ENCODE results near the gene EPHA3.

EPHA3 gene

DNA sequence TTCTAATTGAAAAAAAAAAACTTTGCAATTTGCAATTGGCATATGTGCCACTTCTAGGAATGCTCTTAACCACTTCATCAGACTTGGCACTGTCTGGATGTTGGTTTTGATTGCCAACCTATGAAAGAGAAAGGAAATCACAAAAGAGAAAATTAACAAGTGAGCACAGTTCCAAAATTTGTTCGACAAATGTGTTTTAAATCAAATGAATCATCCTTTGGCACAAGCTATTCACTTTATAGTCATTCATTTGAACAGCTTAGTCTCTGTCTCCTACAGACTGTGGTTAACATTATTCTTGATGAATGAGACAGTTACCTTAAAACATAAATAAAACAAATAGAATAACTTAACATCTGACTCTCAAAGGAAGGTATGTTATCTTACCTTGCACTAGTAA, 265.0 kb downstream of the EPHA3 start:
- no peak for DNase-seq

DNA sequence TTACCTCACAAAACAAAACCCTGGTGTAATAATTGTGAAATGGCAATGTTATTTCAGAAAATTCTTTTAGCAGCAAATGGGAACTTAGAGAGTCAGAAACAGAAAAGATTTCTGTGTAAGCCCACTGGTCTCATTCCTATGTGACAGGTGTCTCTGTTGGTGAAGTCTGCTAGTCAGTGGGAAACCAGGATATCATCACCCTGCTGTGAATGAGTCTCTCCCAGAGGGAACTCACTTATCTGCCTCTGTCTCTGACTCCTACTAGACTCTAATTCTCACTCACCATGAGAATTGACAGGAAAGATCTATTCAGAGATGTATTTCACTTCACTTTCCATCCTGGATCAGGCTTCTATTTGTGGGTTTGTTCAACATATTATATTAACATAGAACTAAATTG, 266.0 kb downstream of the EPHA3 start:
- no peak for DNase-seq

DNA sequence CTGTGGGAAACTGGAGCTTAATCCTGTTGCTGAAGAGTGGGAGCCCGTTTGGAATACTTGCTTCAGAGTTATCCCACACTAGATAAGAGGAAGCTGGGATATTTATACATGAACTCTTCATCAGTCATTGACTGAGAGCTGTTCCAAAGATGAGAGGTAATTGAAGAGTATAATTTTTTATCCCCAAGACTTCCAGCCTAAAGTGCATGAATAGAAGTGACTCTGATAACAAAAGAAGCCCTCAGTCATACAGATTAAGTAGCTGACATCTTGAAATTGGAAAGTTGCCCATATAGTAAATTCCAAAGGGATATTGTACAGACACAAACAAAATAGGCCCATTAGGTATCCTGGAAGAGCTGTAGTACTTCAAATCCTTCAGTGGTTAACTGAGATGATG, 268.0 kb downstream of the EPHA3 start:
- peak; percentile 36 for DNase-seq

DNA sequence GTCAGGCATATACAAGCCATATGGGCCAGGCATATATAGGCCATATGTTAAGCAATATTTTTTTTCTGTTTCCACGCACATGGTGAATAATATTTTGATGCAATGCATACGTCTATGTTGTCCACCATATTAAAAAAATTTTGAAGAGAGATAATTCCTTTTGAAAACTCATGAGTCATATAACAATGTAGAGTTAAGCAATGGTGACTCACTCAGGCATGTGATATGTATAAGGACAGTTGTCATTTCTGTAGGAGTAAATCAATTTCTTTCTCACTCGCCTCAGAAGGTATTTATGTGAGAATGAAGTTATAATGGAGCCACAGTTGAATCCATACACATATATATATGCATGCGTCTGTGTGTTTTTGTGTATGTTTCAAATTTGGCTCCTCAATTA, 272.6 kb downstream of the EPHA3 start:
- DNase-seq, result no peak

DNA sequence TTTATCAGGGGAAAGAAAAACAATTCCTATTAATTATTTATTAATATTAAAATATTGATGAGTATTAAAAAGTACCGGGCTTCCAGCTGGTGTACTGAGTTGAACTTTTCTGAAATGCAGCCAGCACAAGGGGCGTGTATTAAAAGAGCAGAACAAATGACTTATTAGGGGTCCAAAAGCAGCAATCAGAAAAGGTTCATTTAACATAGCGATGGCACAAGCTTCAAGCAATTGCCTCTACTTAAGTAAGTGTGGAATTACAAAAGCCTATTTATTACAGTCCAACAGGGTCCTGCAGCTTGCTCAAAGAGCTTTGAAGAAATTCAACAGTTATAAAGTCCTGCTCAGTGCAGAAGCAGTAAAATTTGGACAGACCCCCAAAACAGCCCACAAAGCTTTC, 285.6 kb downstream of the EPHA3 start:
- no peak for DNase-seq

DNA sequence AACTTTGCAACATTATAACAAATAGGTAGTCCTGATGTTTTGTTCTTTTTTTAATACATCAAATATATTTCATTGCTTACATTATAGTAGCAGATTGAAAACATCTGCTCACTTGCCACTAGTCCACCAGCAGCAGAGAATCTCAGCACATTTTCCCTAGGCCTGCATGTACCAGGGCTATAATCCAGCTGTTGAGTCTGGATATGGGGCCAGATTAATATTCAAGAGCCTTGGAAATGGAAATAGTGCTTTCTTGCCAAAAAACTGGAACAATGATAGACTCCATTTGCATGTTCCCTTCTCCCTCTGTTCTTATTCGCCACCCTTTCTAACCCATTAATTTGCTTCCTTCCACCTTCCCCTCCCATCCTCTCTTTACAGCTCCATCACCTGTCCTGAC, 288.0 kb downstream of the EPHA3 start:
- DNase-seq, result no peak

DNA sequence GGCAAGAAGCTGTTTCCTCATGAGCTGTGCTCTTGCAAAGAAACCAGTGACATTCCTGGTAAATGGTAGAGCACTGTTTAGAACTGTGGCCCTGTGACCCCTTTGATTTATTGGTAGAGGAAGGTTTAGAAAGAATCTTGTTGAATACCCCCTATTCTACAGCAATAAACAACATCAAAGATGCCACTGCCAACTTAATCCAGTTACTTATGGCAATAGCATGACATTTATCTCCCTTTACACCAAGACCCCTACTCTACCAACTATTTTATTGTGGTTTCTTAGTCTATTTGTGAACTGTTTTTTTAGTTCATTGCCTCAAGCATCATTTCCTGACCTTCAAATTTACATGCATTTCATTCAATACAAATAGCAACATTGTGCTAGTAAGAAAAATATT, 288.6 kb downstream of the EPHA3 start:
- no peak for DNase-seq

DNA sequence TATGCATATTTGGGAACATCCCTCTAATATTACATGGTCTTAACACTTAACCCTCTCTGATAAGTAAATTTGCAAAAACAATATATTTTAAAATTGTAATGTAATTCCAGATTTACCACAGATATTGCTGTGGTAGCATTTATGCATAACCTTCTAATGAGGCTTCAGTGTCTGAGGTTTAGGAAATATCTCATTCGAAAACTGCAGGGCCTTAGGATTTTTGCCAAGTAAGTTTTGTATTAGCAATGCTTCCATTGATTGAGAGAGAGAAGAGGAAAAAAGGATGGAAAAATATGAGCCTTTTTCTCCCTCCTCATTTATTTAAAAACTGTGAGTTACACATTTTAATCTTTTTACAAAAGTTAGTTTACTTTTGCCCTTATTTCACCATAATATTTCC, 294.6 kb downstream of the EPHA3 start:
- DNase-seq, result no peak

DNA sequence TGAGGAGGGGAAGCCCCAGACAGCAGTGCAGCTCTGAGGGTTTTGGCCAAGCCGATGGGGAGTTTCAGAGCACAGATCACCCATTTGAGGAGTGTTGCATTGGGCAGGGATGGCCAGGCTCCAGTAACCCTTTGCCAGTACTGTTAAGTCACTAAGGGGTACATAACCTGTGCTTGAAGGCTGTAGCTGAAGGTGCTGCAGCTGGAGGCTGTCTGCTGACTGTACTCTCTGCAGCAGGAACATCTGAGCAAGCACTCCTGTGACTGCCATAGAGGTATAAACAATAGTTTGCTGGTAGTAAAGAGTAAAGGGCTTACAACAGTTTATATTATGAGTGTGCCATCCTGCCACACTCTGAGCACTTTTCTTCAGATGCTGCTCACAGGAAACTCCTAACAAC, 297.8 kb downstream of the EPHA3 start:
- DNase-seq, result no peak

DNA sequence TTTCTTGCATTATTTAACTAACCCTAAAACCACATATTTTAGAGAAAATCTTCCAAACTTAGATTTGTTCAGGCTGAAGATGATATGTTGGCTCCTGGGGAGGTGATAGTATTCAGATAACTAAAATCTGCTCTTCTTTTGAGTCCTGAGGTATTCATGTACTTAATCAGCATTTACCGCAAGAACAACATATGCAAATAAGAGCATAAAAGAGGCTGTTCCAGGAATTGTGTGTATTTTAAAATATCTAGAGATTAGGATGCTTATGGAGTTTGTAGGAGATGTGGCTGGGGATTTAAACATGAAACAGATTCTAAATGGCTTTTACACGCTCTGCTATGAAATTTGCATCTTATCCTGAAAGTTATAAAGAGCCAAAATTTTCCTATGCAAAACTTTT, 298.2 kb downstream of the EPHA3 start:
- DNase-seq, result no peak

DNA sequence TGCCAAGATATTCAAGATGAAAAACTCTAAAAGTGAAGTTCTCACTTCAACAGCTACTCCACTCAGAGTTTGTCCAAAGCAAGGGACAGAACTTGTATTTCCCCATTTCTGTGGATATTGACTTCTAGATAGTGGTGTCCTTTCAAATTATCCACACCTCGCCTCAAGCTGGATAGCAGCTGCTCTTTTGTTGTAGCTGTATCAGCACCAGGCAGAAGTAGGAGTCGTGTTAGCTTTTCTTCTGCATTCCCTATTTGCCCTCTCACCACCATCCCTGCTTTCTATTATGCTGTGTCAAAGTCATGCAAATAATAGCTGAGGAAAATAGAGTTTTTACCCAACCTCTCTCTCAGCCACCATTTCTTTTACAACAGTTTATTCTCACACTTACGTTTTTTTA, 303.8 kb downstream of the EPHA3 start:
- no peak for DNase-seq

DNA sequence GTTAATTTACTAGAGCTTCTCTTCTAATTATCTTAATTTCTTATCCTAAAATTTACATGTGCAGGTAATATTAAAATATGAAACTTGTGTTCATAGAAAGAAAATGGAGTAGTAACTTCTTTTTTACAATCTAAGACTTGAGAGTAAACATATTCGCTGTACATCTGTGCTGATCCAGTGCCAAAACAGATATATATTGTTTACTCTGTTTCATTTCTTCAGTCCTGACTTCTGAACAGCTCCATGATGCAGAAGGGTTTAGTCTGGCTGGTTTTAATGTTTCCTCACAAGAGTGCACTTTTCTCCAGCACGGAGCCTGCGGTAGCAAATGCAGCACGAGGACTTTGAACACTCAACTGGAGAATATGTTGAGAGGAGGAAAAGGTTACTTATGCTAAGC, 306.8 kb downstream of the EPHA3 start:
- DNase-seq, result no peak

DNA sequence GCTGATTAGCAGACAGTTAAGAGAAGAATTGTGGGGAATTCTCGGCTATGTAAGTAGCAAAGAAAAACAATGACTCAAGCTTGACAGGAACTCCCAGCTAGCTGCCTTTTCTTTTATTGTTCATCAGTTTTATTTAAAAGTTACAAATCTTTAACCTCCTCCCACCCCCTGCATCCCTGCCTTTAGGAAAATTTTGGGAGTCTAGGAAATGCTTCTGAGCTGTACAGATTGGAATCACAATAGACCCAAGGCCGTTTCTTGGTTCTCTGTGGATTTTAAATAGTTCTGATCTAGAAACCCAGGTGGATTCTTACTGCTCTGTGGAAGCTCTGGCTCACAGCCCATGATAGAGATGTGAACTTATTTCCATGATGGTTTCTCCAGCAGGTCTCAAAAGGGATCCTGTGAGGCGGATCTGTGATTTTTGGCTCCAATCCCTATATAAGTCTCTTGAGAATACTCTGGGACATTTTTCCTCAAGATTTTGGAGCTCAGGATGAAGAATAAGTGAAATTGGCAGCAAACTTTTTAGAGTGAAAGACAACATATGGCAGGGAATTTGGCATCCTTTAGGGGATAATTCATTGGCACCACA, 312.3 kb downstream of the EPHA3 start:
- no peak for DNase-seq

DNA sequence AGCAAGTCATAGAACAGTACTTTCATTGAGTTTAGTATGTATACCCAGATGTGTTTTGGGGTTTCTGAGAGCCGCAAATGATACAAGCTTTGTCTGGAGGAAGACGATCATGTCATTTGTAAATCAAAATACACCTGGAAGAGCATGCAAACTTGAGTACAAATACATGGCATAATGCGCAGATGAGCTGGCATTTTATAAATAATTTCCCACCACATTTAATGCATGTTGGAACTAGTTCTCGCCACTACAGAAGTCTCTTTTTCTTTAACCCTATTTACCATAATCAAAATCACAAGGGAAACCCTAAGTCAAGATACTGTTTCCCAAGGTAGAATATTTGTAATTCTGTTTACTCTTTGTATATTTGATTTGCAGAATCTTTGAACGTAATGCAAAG, 318.6 kb downstream of the EPHA3 start:
- DNase-seq, result no peak

DNA sequence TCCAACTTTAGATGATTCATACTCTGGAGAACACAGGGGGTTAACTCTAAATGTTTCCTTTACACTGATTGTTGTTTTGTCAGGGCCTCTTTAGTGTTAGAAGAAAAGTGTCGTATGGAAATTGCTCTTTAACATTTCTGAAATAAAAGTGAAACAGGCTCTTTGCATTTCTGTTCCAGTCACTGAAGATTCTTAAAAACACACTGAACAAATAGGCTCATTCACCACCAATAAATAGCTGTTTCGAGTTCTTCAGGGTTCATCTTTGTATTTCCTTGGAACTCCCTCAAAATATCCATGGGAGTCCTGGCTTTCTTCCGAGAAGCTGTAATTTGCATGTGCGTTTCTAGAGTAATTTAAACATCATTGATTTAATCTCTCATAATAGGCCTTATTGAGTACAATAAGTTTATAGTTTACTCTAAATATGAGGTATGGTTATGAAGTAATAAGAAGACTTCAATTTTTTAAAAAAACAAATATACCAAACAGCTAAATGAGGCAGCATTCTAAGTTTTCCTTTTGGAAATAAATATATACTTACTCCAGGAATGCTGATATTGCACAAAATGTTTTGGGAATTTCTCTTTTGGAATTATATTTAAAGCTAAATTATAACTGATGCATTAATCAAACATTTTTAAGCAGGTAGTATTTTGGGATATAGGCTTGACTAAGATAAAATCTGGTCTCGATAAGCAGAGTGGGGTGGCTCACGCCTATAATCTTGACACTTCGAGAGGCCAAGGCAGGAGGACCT, 327.4 kb downstream of the EPHA3 start:
- DNase-seq, result no peak

DNA sequence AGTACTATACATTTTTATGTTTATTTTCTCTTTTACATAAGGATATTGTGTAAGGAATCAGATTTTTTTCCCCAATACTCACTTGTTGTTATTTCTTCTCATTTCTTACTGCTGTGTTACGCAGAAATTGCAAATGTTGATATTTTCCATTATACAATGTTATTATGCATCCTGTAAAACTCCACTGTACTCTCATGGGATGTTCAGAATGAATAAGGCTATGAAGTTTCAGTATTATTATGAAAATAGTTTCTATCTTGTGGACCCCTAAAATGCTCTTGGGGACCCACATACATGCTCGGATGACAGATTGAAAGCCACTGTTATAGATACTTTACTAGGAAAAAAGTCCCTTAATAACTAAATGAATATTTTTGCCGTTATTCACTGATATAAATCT, 329.4 kb downstream of the EPHA3 start:
- DNase-seq, result no peak

DNA sequence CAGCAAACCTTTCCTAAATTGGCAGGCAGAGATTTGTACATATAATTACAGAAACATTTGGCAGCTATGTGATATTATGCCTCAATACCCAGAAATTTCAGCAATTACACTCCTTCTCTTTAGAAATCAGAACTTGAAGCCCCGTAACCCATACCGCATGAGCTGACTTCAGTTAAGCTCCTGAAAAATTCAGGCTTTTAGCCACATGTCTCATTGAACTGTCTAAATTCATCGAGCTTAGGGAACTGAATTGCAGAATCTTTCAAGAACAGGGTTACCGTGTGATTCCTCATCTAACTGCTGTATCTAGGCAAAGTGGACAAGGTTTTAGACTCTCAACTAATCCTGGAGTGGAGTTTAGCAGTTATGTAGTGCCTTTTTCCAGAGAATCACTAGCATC, 333.0 kb downstream of the EPHA3 start:
- no peak for DNase-seq

DNA sequence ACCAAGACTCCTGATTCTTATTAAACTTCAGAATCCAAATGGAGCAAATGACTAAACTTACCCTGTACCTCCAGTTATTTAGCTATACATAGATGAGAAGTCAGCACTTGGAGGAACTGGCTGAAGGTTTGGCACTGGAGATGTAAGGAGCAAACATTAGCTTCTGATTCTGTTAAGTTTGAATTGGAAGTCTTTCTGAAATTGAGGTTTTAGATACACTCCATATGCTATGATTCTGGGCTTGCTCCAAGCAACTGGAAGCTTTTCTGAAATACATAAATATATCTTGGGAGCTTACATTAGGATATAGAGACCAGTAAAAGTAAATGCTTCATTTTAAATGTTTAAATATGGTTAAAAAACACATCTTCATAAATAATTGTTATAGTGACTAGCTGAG, 333.7 kb downstream of the EPHA3 start:
- DNase-seq, result no peak

DNA sequence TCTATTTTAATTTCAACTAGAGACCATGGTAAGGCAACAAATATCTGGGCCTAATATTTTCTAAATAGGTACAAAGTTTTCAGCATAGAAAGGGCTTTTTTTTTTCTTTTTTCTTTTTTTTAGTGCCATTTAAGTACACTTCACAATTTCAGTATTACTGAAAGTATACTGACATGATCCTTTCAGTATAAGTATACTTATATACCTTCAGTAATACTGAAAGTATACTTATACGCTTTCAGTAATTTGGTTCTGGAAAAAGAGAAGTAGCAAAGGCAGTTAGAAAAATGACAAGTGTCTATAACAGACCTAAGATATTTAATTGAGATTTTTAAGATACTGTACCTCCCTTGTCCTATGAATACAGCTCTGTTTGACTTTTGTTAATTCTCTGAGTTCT, 339.2 kb downstream of the EPHA3 start:
- no peak for DNase-seq

DNA sequence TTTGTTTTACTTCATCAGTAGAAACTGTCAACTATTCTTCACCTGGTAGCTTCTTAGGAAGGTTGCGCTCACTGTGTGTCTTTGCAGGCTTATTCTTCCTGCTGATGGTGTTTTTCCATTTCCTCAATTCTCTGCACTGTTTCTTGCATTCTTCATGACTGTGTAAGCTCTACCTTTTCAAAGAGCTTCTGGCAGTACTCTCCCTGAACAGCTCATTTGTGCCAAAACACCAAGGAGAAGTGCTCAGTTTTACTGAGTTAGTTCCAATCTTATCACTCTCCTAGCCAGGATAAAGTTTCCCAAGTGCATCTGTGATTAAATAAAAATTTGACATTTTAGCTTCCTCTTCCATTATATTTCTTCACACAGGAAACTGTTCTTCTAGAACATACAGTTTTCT, 339.8 kb downstream of the EPHA3 start:
- DNase-seq, result no peak

DNA sequence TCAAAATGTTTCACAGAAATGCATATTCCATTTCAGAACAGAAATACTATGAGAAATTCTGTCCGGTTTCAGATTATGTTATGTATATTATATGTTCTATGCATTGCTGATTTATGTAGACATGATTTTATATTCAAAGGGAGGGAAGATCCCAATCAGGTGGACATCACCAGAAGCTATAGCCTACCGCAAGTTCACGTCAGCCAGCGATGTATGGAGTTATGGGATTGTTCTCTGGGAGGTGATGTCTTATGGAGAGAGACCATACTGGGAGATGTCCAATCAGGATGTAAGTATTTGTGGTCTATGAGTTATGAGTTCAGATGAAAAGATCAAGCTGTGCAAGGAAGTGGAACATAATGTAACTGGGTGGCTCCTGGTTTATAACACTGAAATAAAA, 341.7 kb downstream of the EPHA3 start:
- DNase-seq, result no peak

DNA sequence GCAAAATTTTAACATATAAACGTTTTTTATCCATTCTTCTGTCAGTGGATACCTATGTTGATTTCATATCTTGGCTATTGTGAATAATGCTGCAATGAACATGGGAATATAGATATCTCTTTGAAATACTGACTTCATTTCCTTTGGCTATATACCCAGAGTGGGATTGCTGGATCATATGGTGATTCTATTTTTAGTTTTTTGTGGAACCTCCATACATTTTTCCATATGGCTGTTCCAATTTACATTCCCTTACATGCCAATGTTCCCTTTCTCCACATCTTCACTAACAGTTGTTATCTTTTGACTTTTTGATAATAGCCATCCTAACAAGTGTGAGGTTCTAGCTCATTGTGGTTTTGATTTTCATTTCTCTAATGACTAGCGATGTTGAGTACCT, 344.6 kb downstream of the EPHA3 start:
- DNase-seq, result no peak

DNA sequence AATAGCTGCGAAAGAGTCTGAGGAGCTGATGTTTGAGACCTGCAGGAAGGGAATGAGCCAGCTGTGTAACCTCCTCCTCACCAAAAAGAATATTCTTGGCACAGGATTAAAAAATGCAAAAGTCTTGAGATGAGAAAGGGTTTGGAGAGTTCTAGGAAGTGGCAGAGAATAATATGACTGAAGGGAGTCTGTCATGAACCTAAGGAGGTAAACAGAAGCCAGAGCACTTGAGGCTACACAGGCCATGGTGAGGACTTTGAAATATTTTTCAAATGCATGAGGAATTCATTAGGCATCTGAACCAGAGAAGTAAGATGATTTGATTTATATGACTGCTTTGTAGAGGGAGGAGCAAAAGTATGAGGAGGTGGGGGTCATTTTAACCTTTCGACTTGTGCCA, 347.8 kb downstream of the EPHA3 start:
- no peak for DNase-seq

DNA sequence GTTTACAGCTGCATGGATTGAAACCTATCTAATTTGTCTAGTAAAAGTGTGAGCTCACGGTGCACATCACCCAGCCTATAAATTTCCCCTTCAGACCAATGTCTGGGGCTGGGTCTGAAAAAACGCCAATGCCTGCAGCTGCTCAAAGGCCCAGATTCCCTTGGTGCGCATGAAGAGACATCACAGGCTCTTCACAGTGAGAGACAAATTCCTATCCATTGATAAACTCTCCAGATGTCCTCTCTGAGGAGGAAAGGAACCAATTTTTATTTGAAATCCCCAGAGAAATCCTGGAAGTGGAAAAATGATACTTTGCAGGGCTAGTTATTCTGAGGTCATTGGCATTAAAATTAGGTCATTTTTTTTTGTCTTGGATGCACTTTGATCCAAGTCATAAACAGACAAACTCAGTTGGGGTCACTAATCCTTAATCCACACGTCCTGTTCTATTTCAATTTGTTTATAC, 360.5 kb downstream of the EPHA3 start:
- DNase-seq, result no peak

DNA sequence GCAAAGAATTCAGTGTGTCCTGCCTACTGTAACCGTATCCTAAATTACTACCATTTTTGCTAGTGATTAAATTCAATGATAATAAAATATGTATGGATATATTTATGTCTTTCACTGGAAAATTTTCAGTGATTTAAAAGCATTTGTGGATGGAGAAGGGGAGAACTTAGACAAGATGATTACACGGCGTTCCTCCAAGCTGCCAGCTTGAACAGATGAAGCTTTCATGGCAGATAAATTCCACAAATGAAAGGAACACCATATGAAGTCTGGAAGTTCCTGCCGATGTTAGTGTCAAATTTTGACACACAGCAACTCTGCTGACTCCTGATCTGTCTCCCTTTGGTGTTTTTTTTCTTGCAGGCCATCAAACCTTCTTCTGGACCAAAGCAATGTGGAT, 364.7 kb downstream of the EPHA3 start:
- no peak for DNase-seq

Measured in NCI-H1105 (cell line).